GM03348 (cell line): ENCODE data around the gene IRGQ.

Experiments used
- DNase-seq: peaks from one replicate; pipeline ENCODE4 v3.0.0; 2012; ENCODE audit warnings: low spot score

Gene IRGQ

GRCh38 chr19:43544077-43544476 is 51.9 kb downstream of the IRGQ start:
- no peak for DNase-seq

- no peak for DNase-seq
These were observed 53.8 kb downstream of the IRGQ start for GRCh38 chr19:43541920-43542650.

GRCh38 chr19:43540381-43540780 is 55.6 kb downstream of the IRGQ start:
- no peak for DNase-seq

- no peak for DNase-seq
These were observed 57.0 kb downstream of the IRGQ start for GRCh38 chr19:43538922-43539321.

- DNase-seq, result peak; percentile 65
These were observed 60.8 kb downstream of the IRGQ start for GRCh38 chr19:43534816-43535761.
